HG03575 (cell line): Measurements from ENCODE around the gene IFITM5.
"Not testable (repeated sequence)": the region's sequence is repeated elsewhere in the genome, so short reads cannot be mapped to it uniquely, and the experiment has no call there.

ENCODE experiments used
- ATAC-seq: cut with Tn5 transposase; IDR thresholded peaks from one replicate; pipeline ENCODE4 v1.9.1; 2021; ENCODE audit not compliant: unreplicated experiment, insufficient number of reproducible peaks, low FRiP score; ENCODE audit errors: extremely low read depth

The IFITM5 gene

GRCh38 chr11:314554-314875 is 15.2 kb upstream of the IFITM5 start:
- not testable (repeated sequence) for ATAC-seq

GRCh38 chr11:313787-314553 is 14.6 kb upstream of the IFITM5 start, which contains the start of gene IFITM1:
Gene IFITM1, plus strand, starts transcription at chr11:314040. Its CDS starts 131 bp downstream, at chr11:314171.
- no peak for ATAC-seq

GRCh38 chr11:313304-313786 is 14.0 kb upstream of the IFITM5 start:
- no peak for ATAC-seq

- ATAC-seq, result no peak
These were observed 12.9 kb upstream of the IFITM5 start for GRCh38 chr11:312092-312816.

- not testable (repeated sequence) for ATAC-seq
These were observed 11.9 kb upstream of the IFITM5 start for GRCh38 chr11:311013-311748.

GRCh38 chr11:309979-310572 is 10.8 kb upstream of the IFITM5 start:
- not testable (repeated sequence) for ATAC-seq

- ATAC-seq, result not testable (repeated sequence)
These were observed 9.7 kb upstream of the IFITM5 start for GRCh38 chr11:308740-309665.

GRCh38 chr11:307766-308708 is 8.7 kb upstream of the IFITM5 start, which contains the start of gene IFITM2:
Gene IFITM2, plus strand, starts transcription at chr11:307816. Its CDS starts 377 bp downstream, at chr11:308193.
- ATAC-seq, result not testable (repeated sequence)

- ATAC-seq, result no peak
These were observed 7.5 kb upstream of the IFITM5 start for GRCh38 chr11:306645-307371.

GRCh38 chr11:305844-306211 is 6.5 kb upstream of the IFITM5 start:
- ATAC-seq, result no peak

GRCh38 chr11:304915-305843 is 5.9 kb upstream of the IFITM5 start:
- no peak for ATAC-seq

GRCh38 chr11:304061-304506 is 4.8 kb upstream of the IFITM5 start:
- no peak for ATAC-seq

- ATAC-seq, result no peak
These were observed 4.0 kb upstream of the IFITM5 start for GRCh38 chr11:303363-303762.

GRCh38 chr11:299951-300735 is 817 bp upstream of the IFITM5 start:
- no peak for ATAC-seq
